ENCODE data around the gene CCBE1. TPM values are rescaled to one million over a fixed set of nuclear protein-coding genes. Genes with fewer than 3 reads are reported as not detected.

CCBE1 gene
- polyA plus RNA-seq, 1 donor from 2014 or later = 0.19 TPM

- H3K27me3 ChIP-seq (ENCODE audit: insufficient read depth, low read depth, low read length) = no peaks in the 10 kb centered on the region
- H2AFZ ChIP-seq (ENCODE audit: low read depth, low read length) = no peak overlapping the region
- no peak overlapping the region for H3K27ac ChIP-seq (ENCODE audit: low read length)
- H3K9me3 ChIP-seq (ENCODE audit: low read length) = no peaks in the 10 kb centered on the region
- TF ChIP-seq RAD21 (conservative IDR thresholded peaks at IDR 0.05) = no peak
- TF ChIP-seq CTCF (IDR thresholded peaks at IDR 0.05; ENCODE audit: poor library complexity, severe bottlenecking) = no peak
- TF ChIP-seq SMC3 (conservative IDR thresholded peaks at IDR 0.05; ENCODE audit: poor library complexity) = no peak
- TF ChIP-seq TAF1 (IDR thresholded peaks at IDR 0.05; ENCODE audit: low read depth) = no peak
- no peak for TF ChIP-seq EZH2 (IDR thresholded peaks at IDR 0.05; ENCODE audit: borderline replicate concordance, insufficient read depth, low read length, poor library complexity, severe bottlenecking)
- TF ChIP-seq EP300 (conservative IDR thresholded peaks at IDR 0.05; ENCODE audit: poor library complexity, severe bottlenecking) = no peak
- TF ChIP-seq, protein P1, sequence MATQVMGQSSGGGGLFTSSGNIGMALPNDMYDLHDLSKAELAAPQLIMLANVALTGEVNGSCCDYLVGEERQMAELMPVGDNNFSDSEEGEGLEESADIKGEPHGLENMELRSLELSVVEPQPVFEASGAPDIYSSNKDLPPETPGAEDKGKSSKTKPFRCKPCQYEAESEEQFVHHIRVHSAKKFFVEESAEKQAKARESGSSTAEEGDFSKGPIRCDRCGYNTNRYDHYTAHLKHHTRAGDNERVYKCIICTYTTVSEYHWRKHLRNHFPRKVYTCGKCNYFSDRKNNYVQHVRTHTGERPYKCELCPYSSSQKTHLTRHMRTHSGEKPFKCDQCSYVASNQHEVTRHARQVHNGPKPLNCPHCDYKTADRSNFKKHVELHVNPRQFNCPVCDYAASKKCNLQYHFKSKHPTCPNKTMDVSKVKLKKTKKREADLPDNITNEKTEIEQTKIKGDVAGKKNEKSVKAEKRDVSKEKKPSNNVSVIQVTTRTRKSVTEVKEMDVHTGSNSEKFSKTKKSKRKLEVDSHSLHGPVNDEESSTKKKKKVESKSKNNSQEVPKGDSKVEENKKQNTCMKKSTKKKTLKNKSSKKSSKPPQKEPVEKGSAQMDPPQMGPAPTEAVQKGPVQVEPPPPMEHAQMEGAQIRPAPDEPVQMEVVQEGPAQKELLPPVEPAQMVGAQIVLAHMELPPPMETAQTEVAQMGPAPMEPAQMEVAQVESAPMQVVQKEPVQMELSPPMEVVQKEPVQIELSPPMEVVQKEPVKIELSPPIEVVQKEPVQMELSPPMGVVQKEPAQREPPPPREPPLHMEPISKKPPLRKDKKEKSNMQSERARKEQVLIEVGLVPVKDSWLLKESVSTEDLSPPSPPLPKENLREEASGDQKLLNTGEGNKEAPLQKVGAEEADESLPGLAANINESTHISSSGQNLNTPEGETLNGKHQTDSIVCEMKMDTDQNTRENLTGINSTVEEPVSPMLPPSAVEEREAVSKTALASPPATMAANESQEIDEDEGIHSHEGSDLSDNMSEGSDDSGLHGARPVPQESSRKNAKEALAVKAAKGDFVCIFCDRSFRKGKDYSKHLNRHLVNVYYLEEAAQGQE (IDR thresholded peaks at IDR 0.05; ENCODE audit: borderline replicate concordance) = no peak
- no peak for TF ChIP-seq POLR2AphosphoS5 (IDR thresholded peaks at IDR 0.05)
- TF ChIP-seq MXI1 (conservative IDR thresholded peaks at IDR 0.05; ENCODE audit: poor library complexity, severe bottlenecking) = no peak
- no peaks in the 10 kb centered on the region for H4K20me1 ChIP-seq (ENCODE audit: insufficient read depth)
- H3K9ac ChIP-seq (ENCODE audit: low read length) = no peak overlapping the region
- no peak overlapping the region for H3K4me2 ChIP-seq (ENCODE audit: low read length)
- H3K9me2 ChIP-seq (ENCODE audit: insufficient read depth, low read length) = no peaks in the 10 kb centered on the region
- H3F3A ChIP-seq (ENCODE audit: insufficient read depth, low read length, poor library complexity, severe bottlenecking) = no peaks in the 10 kb centered on the region
- no peaks in the 10 kb centered on the region for H3K36me3 ChIP-seq (ENCODE audit: insufficient read depth, low read length)
- no peak overlapping the region for H3K4me3 ChIP-seq (ENCODE audit: low read length)
- no peaks in the 10 kb centered on the region for H3K79me2 ChIP-seq (replicated peaks; ENCODE audit: insufficient read depth, low read length)
Measured at GRCh38 chr18:59736061-59736460, 38.8 kb upstream of the CCBE1 start.

DNA sequence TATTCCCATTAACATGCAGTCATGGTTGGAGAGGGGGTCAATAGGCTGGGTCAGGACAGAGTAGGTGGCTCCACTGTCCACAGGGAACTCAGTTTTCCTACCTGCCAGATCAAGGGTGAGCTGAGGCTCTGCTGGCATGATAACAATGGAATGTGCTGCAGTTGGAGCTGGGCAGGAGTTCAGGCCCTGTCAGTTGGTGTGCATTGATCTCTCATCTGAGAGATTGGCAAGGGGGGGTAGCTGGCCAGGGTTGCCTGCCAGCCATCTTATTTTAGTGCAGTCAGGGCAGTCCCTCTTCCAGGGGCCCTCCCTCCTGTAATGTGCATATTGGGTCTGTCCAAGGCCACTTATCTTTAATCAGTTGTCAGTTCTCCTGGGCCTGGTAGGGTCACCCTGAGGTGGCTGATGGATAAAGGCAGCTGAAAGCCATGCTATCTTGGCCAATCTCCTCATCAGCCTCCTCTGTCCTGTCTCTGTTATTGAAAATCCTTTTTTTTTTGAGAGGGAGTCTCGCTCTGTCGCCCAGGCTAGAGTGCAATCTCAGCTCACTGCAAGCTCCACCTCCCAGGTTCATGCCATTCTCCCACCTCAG is 38.1 kb upstream of the CCBE1 start:
- H3K9ac ChIP-seq (ENCODE audit: low read length) = no peak overlapping the region
- TF ChIP-seq, protein P1 (IDR thresholded peaks at IDR 0.05; ENCODE audit: borderline replicate concordance) = no peak
- TF ChIP-seq EP300 (conservative IDR thresholded peaks at IDR 0.05; ENCODE audit: poor library complexity, severe bottlenecking) = no peak
- no peak for TF ChIP-seq MXI1 (conservative IDR thresholded peaks at IDR 0.05; ENCODE audit: poor library complexity, severe bottlenecking)
- no peak for TF ChIP-seq POLR2AphosphoS5 (IDR thresholded peaks at IDR 0.05)

More for the DNA sequence above, 38.1 kb upstream of the CCBE1 start:
- H3K27me3 ChIP-seq (ENCODE audit: insufficient read depth, low read depth, low read length) = no peaks in the 10 kb centered on the region
- H3K9me3 ChIP-seq (ENCODE audit: low read length) = no peaks in the 10 kb centered on the region
- no peaks in the 10 kb centered on the region for H3K79me2 ChIP-seq (replicated peaks; ENCODE audit: insufficient read depth, low read length)
- no peak overlapping the region for H3K4me3 ChIP-seq (ENCODE audit: low read length)
- no peaks in the 10 kb centered on the region for H3F3A ChIP-seq (ENCODE audit: insufficient read depth, low read length, poor library complexity, severe bottlenecking)
- no peak overlapping the region for H2AFZ ChIP-seq (ENCODE audit: low read depth, low read length)
- H3K4me2 ChIP-seq (ENCODE audit: low read length) = no peak overlapping the region
- no peak overlapping the region for H3K27ac ChIP-seq (ENCODE audit: low read length)
- H3K36me3 ChIP-seq (ENCODE audit: insufficient read depth, low read length) = no peaks in the 10 kb centered on the region
- no peaks in the 10 kb centered on the region for H3K9me2 ChIP-seq (ENCODE audit: insufficient read depth, low read length)
- no peaks in the 10 kb centered on the region for H4K20me1 ChIP-seq (ENCODE audit: insufficient read depth)
